Measurements from ENCODE around the gene PLA2G15.

The PLA2G15 gene

GRCh38 chr16:68244903-68245853, at the start of gene PLA2G15:
PLA2G15 (plus strand) TSS chr16:68245373; CDS start chr16:68245427, 54 bp downstream.
- DNase-seq, result peak; percentile 65

DNA sequence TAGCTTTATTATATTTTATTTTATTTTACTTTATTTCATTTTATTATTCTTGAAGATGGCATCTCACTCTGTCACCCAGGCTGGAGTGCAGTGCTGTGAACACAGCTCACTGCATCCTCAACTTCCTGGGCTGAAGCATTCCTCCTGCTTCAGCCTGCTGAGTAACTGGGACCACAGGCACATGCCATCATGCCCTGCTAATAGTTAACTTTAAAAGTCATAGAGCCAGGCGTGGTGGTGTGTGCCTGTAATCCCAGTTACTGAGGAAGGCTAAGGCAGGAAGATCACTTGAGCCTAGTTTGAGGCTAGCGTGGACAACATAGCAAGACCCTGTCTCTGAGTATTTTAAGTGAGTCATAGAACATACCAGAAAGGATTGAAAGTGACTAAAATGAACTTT, 47.9 kb upstream of the PLA2G15 start:
- DNase-seq, result no peak

- no peak for DNase-seq
These were observed 44.9 kb upstream of the PLA2G15 start for GRCh38 chr16:68200088-68200783.

DNA sequence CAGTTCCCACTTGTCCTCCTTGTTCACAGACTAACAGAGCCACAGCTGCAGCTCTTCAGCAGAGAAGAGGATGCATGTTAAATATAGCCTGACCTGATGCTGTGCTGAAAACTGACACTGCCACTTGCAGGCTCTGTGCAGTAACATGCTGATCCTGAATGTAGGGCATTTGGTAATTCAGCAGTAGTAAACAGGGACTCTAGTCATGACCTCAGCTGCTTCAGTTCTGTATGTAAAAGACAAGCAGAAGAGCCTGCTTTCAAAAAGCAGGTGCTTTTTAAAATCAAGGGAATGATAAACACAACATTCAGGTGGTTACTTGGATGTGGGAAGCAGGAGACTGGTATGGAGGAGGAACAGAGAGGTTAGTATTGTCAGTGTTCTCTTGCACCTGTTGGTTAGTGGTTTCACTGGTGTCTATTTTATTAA, 43.1 kb upstream of the PLA2G15 start:
- no peak for DNase-seq

DNA sequence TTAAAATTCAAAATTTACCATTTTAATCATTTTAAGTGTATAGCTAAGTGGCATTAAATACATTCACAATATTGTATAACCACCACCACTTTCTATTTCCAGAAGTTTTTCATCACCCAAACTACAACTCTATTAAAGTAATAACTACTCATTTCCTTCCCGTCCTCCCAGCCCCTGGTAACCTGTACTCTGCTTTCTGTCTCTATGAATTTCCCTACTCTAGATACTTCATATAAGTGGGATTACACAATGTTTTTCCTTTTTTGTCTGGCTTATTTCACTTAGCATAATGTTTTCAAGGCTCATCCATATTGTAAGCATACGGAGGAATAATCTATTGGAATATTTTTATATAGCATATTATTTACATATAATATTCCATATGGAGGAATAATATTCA, 38.9 kb upstream of the PLA2G15 start:
- no peak for DNase-seq

DNA sequence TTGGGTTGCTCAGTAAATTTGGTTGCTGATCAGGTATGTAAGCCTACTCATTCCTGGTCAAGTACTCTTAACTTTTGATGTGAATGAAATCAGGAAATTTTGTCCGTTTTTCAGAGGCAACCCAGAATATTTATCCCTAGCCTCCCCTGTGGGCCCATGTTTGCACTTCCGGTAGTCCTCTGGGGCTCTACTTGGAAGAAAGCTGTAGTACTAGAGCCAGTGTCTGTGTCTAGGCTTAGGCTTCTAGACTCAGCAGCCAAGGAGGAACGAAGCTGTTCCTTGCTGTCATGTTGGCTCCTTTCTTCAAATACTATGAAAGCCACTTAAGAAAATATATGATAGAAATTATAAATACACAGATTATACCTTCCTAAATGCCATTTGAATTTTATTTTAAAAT, 30.4 kb upstream of the PLA2G15 start:
- DNase-seq, result no peak

- no peak for DNase-seq
These were observed 29.9 kb upstream of the PLA2G15 start for GRCh38 chr16:68215302-68215701.

DNA sequence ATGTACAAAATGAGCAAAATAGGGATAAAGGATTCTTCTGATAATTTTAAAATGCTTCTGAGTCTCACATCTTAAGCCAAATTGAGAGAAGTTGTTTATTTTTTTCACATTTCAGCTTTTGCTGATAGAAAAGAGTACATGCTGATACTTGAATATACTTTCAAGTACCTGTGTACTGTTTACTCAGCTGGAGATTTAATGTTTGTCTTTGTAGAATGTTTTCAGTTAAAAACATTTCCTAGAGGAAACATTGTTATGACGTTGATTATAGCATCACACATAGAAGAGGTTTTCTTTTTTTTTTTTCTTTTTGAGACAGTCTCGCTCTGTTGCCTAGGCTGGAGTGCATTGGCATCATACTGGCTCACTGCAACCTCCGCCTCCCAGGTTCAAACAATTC, 28.9 kb upstream of the PLA2G15 start:
- no peak for DNase-seq

DNA sequence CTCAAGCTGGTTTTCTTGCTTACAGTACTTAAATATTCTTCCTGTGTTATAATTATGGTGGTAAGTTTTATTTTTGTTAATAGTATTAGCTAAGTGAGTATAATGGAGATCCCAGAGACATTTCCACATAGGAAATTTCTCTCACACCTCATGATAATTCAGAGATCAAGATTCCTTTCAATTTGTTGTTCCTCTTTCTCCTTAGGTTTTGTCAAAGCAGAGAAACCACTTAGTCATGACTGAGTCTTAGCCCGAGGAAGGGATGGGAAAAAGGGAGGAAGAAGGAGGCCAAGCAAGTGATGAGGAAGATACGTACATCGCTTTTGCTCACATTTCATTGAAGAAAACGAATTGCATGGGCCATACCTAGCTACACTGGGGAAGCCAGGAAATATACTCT, 27.7 kb upstream of the PLA2G15 start:
- no peak for DNase-seq

DNA sequence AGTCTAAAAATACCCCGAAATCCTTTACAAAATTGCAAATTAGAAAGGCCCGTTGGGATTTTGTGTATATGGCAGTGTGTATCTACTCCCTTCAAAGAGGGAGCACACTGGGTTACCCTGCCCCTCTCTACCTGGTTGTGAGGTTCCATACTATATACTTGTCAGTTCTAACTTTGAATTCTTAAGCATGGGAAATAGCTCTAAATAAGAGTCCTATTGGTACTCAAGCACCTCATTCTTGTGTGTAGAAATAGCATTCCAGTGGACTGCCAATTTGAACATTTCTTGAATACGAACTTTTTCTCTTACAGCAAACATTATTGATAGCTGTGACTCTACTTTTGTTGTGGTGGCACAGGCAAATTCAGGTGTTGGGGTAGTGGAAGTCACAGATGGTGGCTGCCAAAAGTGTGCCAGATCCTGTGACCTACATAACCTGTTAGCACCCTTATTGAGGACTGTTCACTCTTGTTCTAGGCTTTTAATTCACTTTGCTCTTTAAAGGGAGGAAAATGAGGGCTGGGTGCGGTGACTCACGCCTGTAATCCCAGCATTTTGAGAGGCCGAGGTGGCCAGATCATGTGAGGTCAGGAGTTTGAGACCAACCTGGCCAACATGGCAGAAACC, 25.3 kb upstream of the PLA2G15 start:
- DNase-seq, result no peak

DNA sequence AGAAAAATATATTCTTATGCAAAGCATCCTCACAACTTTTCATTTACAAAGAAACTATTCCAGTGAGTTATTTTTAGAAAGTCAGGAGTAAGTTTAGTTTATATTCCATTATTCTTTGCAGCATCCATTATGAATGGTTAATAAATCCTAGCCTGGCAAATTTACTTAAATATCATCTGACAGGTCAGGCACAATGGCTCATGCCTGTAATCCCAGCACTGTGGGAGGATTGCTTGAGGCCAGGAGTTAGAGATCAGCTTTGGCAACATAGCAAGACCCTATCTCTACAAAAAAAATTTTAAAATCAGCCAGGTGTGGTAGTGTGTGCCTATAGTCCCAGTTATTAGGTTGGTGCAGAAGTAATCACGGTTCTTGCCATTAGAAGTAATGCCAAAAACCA, 22.1 kb upstream of the PLA2G15 start:
- DNase-seq, result no peak

DNA sequence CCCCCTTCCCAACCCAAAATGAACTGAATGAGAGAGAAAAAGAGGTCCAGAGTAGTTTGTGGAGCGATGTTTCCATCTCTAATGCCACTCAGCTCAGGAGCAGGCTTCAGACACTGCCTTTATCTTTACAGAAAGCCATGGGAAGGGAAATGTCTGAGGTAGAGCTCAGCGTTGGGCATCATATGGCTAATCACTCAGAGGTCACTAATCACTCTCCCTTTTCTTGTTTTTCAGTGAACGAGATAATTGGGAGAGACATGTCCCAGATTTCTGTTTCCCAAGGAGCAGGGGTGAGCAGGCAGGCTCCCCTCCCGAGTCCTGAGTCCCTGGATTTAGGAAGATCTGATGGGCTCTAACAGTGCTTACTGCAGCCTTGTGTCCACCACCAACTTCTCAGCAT, 19.1 kb upstream of the PLA2G15 start:
- no peak for DNase-seq

DNA sequence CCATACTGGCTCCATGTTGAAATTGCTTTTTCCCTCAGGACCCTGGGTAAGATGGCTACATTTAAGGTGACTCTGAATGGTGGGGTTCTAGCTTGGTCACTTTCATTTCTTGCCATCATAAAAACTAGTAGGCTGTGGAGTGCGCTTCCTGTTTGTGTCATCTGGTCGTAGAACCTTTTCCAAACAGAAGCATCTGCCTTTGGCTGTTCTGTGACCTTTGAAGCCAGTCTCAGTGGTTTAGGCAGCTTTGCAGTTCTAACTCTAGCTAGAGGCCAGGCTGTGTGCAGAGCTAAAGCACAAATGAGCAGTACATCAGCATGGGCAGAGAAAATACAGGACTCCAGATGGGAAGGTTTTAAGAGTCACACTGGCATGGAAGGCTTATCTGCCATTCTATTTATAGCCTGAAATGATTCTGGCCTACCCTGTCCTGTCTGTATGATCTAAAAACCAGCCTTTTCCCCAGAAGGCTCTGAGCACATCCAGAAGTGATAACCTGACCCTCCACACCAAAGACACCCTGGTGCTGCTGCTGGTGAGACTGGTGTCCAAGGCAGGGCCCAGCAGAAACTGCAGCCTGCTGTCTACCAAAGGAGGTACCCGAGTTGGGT, 17.9 kb upstream of the PLA2G15 start:
- peak; percentile 17 for DNase-seq

GRCh38 chr16:68227850-68228553, 17.2 kb upstream of the PLA2G15 start:
- DNase-seq, result no peak

DNA sequence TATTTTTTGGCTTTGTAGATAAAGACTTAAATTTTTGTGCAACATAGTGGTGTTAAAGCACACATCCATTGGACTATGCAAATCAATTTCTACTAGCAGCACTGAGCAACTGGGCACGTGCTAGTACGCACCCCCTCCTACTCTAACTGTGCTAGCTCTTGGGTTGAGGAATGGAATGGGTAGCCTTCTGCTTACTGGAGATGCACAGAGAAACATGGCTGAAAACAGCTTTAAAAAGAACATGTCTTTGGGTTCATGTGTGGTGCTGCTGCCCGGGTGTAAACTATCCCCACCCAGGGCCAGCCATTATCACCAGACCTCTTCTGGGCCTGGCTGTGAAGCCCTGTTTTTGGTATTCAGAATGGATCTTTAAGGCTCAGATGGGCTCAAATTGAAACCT, 16.5 kb upstream of the PLA2G15 start:
- no peak for DNase-seq

DNA sequence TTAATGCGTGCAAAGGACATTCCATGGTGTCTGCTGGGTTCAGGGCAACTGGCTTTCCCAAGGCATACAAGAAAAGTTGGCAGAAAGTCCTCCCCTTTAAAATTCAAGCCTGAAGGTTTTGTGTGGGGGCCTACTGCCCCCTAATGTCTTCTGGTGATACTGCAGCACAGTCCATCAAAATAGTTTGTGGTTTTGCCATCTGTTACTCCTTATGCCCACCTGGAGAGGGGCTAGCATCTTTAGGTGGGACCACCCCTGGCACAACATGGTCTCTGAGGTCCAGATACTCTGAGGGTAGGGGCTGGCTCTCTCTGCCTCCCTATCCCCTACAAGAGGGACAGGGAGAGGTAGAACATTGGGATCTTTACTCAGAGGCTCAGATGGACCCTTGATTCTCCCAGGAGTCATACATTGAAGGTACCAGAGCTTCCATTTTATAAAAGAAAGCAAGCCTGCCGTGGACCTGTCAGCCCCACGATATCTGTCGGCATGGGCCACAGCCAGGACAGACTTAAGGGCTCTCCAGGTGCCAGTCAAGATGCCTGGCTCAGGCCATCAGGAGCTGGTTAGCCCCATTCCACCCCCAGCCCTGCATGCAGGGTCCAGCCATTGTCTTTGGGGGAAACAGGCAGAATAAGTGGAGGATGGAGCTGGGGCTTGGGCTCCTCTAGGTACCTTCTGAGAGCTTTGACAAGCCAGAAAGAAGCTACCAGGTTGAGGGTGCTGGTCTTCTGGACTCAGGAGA, 15.6 kb upstream of the PLA2G15 start:
- no peak for DNase-seq

- no peak for DNase-seq
These were observed 15.0 kb upstream of the PLA2G15 start for GRCh38 chr16:68230176-68230571.

DNA sequence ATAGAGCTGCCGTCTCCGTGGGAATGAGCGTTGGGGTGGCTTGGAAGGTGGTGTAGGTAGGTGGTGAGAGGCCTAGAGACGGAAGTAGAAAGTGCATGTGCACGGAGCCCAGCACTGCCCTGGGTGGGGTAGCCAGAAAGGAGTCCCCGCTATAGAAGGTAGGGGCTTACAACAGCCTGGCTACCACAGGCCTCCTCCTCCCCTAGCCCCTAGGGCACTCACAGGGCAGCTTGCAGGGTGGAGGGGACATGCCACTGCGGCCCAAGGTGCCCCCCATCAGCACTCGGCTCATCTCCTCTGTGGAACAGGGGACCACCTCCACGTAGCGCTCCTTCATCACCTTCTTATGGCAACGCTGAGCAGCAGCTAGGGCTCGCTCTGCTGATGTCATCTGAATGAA, 14.2 kb upstream of the PLA2G15 start:
- DNase-seq, result no peak

- DNase-seq, result no peak
These were observed 13.6 kb upstream of the PLA2G15 start for GRCh38 chr16:68231384-68232136.

GRCh38 chr16:68232335-68232734, 12.8 kb upstream of the PLA2G15 start:
- no peak for DNase-seq

Measured in GF-D8 (cell line).